Kidney (tissue), 14 donors: ENCODE data around the gene MYOD1. TPM values are rescaled to one million over a fixed set of nuclear protein-coding genes. Genes with fewer than 3 reads are reported as not detected.

Source experiments
- DNase-seq, 5 donors: peaks; one replicate each; pipeline ENCODE4 v3.0.0-alpha.2; 2013 to 2020
- FAIRE-seq: peaks from 2 replicates; lab custom pipeline; 2012; peaks lifted over from hg19 to GRCh38; lab: Jason Lieb, UNC
- H3K27ac ChIP-seq, 2 donors: one replicate each; pipeline ENCODE4 v1.7.0; 2013; ENCODE audit warnings: low read depth in 2 of 2, low read length in 2 of 2, inconsistent platforms in 1 of 2
- H3K27me3 ChIP-seq: one replicate; pipeline ENCODE4 v1.7.1; 2013; ENCODE audit warnings: low read length, inconsistent platforms; ENCODE audit not compliant: control insufficient read depth, insufficient read depth
- H3K36me3 ChIP-seq, 3 donors: one replicate each; pipeline versions ENCODE4 v1.7.0 to v1.7.1; 2013; ENCODE audit warnings: low read length in 3 of 3, control low read depth in 1 of 3, inconsistent platforms in 1 of 3; ENCODE audit not compliant: insufficient read depth in 3 of 3, control insufficient read depth in 2 of 3
- H3K4me1 ChIP-seq, 3 donors: one replicate each; pipeline versions ENCODE4 v1.7.0 to v1.7.1; 2013; ENCODE audit warnings: low read length in 3 of 3, inconsistent platforms in 1 of 3, low read depth in 1 of 3; ENCODE audit not compliant: control insufficient read depth in 2 of 3, insufficient read depth in 2 of 3
- H3K4me3 ChIP-seq, 3 donors: one replicate each; pipeline versions ENCODE4 v1.7.0 to v1.8.1; 2013; ENCODE audit warnings: low read length in 3 of 3, control low read depth in 1 of 3, inconsistent platforms in 1 of 3
- H3K9ac ChIP-seq, 3 donors: one replicate each; pipeline versions ENCODE4 v1.7.0 to v1.7.1; 2013; ENCODE audit warnings: low read length in 3 of 3, control low read depth in 1 of 3, inconsistent platforms in 1 of 3
- H3K9me3 ChIP-seq, 3 donors: one replicate each; pipeline versions ENCODE4 v1.7.0 to v1.7.1; 2013; ENCODE audit warnings: low read length in 3 of 3, control low read depth in 1 of 3, inconsistent platforms in 1 of 3; ENCODE audit not compliant: control insufficient read depth in 2 of 3, insufficient read depth in 1 of 3
- CTCF ChIP-seq: IDR thresholded peaks from 3 replicates; pipeline ENCODE4 v1.5.1; 2012; ENCODE audit warnings: mild to moderate bottlenecking, moderate library complexity, borderline replicate concordance; ENCODE audit not compliant: insufficient read depth; ENCODE audit errors: extremely low read depth
- intact Hi-C: fragments of 100-400 bp; cut with DNase I; formaldehyde crosslinking; loops from one replicate; pipeline ENCODE4 v1.11.1; 2022
- polyA plus RNA-seq: library from polyadenylated mRNA; stranded (reverse); fragments of 350-450 nt; fragmentation: Illumina TruSeq; extraction: RNeasy Lipid Tissue Mini Kit (QIAGEN cat#74804); gene quantifications from one replicate; pipeline ENCODE4 v1.2.3, GENCODE V29; 2014; ENCODE audit warnings: low read depth, low replicate concordance; ENCODE audit not compliant: insufficient read depth
- total RNA-seq: library from RNA; stranded (reverse); fragmentation: NEBNext Ultra II Directional; extraction: Animal tissue kit (Norgen Biotek cat#: 25700); gene quantifications from one replicate; pipeline ENCODE4 v1.2.1, GENCODE V29; 2021
- donor health status: control.
- donor health status: control.
- donor health status: control.
- donor health status: control.
- donor health status: control.
- donor health status: DM: yes; HTN: yes; CAD: no.
- donor health status: Normal renal cell carcinoma (clear cell type).

Gene MYOD1
- total and polyA plus RNA-seq, 2 donors from 2014 or later: not detected

- no peak for DNase-seq
- Histone ChIP-seq H3K9me3 (no peaks in the 10 kb centered on the region), H3K27ac (no peak overlapping the region), H3K4me1 (no peaks in the 10 kb centered on the region), H3K9ac (no peak overlapping the region), H3K27me3 (no peaks in the 10 kb centered on the region), H3K4me3 (no peak overlapping the region), H3K36me3 (no peaks in the 10 kb centered on the region)
- no peak for FAIRE-seq
- no peak for TF ChIP-seq CTCF
- intact Hi-C loops: no loop called here
These were observed 15.4 kb upstream of the MYOD1 start for GRCh38 chr11:17703951-17704350.

- H3K36me3 ChIP-seq: no peaks in the 10 kb centered on the region
- no peaks in the 10 kb centered on the region for H3K4me1 ChIP-seq
- H3K27me3 ChIP-seq: peaks cover 7% of the 10 kb centered on the region
- no peak overlapping the region for H3K4me3 ChIP-seq
- no peak for DNase-seq
- no peaks in the 10 kb centered on the region for H3K9me3 ChIP-seq
- H3K27ac ChIP-seq: no peak overlapping the region
- H3K9ac ChIP-seq: no peak overlapping the region
- intact Hi-C loops: no loop called here
- TF ChIP-seq CTCF: no peak
- no peak for FAIRE-seq
These were observed 11.5 kb upstream of the MYOD1 start for GRCh38 chr11:17707830-17708229.

GRCh38 chr11:17711836-17712235, 7.5 kb upstream of the MYOD1 start:
- H3K27ac ChIP-seq: no peak overlapping the region
- intact Hi-C loops: no loop called here
- FAIRE-seq (no peak), DNase-seq (no peak)
- H3K4me3 ChIP-seq: no peak overlapping the region
- no peak overlapping the region for H3K9ac ChIP-seq
- peaks cover 7% of the 10 kb centered on the region for H3K27me3 ChIP-seq
- no peaks in the 10 kb centered on the region for H3K9me3 ChIP-seq
- no peaks in the 10 kb centered on the region for H3K36me3 ChIP-seq
- no peaks in the 10 kb centered on the region for H3K4me1 ChIP-seq
- no peak for TF ChIP-seq CTCF

- DNase-seq (no peak), FAIRE-seq (no peak)
- H3K36me3 ChIP-seq: no peaks in the 10 kb centered on the region
- TF ChIP-seq CTCF: no peak
- no peak overlapping the region for H3K27ac ChIP-seq
- peaks cover 22% of the 10 kb centered on the region for H3K27me3 ChIP-seq
- intact Hi-C loops: no loop called here
- H3K9me3 ChIP-seq: no peaks in the 10 kb centered on the region
- no peak overlapping the region for H3K4me3 ChIP-seq
- H3K4me1 ChIP-seq: no peaks in the 10 kb centered on the region
- H3K9ac ChIP-seq: no peak overlapping the region
These were observed 5.5 kb upstream of the MYOD1 start for GRCh38 chr11:17713851-17714250.
